Superior temporal gyrus (tissue), 1 donor: ENCODE measurements around the gene SDF2.
"Not testable (repeated sequence)": the region's sequence is repeated elsewhere in the genome, so short reads cannot be mapped to it uniquely, and the experiment has no call there.

Source experiments
- DNase-seq: peaks from one replicate; pipeline ENCODE4 v3.0.0-alpha.2; 2016; ENCODE audit errors: extremely low spot score

Gene SDF2

GRCh38 chr17:28626818-28627217 is 34.9 kb downstream of the SDF2 start:
- no peak for DNase-seq

- DNase-seq = no peak
These were observed 37.6 kb downstream of the SDF2 start for GRCh38 chr17:28624148-28624547.

DNA sequence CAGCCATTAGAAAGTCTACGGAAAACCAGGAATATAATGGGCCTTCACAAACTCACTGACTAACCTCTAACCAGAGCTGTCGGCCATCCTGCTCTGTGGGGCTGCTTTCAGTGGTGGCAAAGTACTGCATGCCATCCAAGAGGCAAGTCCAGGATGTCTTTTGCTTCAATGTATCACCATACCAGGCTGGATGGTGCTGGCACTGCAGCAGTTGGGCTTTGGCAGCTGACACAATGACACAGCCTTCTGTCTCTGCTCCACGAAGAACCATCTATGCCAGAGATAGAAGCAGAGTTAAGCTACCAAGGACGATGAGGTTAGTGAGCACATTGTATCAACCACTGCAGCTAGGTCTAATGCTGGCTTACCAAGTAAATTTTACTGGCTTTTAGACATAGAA is 38.0 kb downstream of the SDF2 start:
- DNase-seq = no peak

GRCh38 chr17:28622186-28622585 is 39.5 kb downstream of the SDF2 start:
- DNase-seq = no peak

- no peak for DNase-seq
These were observed 41.7 kb downstream of the SDF2 start for GRCh38 chr17:28620010-28620409.

- no peak for DNase-seq
These were observed 43.2 kb downstream of the SDF2 start for GRCh38 chr17:28618464-28618863.

- no peak for DNase-seq
These were observed 45.4 kb downstream of the SDF2 start for GRCh38 chr17:28616281-28616680.

DNA sequence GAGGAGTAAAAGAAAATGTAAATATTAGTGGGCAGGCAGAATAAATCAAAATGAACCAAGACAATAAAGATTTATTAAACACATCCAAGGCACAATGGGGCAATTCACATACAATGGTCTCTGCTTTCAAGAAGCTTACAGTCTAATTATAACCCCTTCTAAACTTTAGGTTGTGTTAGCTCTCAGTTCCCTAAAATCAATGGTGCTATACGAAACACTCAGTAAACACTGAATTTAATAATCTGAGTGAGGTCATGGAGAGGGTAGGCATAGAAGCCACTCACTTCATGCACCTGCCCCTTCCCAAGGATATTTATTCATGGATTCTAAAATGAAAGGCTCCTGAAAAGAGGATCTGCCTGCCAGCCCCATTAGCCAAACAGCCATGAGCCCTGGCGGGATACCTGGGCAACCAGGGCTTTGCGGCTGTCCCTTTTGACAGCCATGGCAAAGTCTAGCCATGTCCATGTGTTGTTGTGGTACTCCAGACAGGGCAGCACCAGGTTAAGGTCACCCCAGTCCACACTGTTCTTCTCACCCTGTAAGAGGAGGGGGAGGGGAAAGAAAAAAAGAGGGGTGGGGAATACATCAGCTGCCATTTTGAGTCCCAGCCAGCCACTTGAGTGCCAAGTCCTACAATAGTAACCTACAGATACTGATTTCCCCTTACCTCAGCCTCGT is 46.3 kb downstream of the SDF2 start:
- DNase-seq = no peak

- DNase-seq = peak; percentile 58
These were observed 47.8 kb downstream of the SDF2 start, which contains the start of gene RSKR for GRCh38 chr17:28613931-28614381. Gene RSKR, minus strand, starts transcription at chr17:28614185. Its CDS starts 24 bp downstream, at chr17:28614161.

DNA sequence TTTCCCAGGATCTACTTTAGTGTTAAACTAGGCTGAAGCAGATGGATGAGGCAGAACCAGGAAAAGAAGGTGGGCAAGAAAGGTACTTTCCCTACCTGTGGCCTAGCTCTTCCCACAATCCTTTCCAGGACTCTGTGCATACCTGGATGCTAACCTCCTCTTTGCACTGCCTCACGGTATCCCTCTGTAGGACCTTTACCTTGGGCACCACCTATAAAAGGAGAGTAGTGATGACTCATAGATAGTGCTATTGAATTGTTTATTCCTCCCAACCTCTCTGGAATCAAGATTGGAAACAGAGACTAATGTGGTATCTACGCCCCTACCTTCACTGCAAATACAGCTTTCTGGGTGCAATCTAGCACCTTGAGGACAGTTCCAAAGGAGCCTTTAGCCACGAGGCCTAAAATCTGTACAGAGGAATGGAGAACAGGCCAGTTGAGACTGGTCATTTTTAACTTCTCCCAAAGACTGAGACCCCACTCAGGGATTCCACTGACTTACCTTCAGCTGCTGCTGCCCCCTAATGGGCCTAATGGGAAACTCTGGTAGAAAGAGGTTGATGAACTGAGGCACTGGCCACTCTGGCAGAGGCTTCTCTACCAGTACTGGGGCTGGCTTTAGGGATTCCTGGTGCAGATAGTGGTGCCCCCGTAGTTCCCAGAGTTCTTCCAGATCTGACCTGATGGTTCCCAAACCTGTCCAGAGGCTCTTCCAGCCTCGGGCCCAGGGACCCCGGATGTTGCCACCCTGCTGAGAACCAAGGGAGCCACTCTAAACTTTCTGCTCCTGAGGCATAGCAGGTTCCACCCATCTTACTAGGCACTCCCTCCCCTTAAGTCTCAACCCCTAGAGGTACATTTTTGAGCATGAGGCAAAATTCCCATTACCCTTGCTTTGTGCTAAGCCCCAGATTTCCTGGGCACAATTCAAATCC is 48.5 kb downstream of the SDF2 start:
- DNase-seq = peak; percentile 72

DNA sequence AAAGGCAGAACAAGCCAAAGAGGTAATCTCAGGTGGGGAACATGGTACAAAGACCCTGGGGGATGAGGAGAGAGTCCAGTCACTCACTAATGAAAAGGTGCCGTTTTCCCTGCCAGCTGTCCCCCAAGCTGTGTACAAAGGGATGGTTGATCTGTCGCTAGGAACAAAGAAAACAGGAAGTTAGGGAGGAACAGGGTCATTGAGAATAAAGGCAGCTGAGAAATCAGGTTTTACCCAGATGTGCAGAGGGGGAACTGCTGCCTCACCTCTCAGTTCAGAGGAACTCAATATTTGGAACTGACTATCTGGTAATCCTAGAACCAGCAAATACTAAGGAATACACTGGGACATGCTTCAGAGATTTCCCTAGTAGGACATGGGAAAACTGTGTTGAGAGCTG is 49.2 kb downstream of the SDF2 start:
- DNase-seq = no peak

DNA sequence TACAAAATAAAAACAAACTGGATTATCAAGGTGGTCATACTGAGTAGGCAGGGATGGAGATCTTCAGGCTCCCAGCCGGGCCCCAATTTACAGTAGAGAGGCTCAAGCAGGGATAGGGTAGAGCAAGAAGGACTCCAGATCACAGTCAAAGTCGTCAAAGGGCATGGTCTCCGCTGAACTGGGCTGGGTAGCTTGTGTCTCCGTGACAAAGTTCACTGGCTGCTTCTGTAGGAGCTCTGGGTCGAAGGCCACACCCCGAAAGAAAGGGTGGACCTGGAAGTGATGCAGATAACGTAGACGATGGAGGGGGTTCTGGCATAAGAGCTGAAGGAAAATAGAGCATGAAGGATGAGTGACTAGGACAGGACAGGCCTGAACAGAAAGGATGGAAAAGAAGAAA is 51.3 kb downstream of the SDF2 start:
- DNase-seq = no peak

DNA sequence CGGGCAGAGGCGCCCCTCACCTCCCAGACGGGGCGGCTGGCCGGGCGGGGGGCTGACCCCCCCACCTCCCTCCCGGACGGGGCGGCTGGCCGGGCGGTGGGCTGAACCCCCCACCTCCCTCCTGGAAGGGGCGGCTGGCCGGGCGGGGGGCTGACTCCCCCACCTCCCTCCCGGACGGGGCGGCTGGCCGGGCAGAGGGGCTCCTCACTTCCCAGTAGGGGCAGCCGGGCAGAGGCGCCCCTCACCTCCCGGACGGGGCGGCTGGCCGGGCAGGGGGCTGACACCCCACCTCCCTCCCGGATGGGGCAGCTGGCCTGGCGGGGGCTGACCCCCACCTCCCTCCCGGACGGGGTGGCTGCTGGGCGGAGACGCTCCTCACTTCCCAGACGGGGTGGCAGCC is 57.7 kb downstream of the SDF2 start:
- DNase-seq = not testable (repeated sequence)

DNA sequence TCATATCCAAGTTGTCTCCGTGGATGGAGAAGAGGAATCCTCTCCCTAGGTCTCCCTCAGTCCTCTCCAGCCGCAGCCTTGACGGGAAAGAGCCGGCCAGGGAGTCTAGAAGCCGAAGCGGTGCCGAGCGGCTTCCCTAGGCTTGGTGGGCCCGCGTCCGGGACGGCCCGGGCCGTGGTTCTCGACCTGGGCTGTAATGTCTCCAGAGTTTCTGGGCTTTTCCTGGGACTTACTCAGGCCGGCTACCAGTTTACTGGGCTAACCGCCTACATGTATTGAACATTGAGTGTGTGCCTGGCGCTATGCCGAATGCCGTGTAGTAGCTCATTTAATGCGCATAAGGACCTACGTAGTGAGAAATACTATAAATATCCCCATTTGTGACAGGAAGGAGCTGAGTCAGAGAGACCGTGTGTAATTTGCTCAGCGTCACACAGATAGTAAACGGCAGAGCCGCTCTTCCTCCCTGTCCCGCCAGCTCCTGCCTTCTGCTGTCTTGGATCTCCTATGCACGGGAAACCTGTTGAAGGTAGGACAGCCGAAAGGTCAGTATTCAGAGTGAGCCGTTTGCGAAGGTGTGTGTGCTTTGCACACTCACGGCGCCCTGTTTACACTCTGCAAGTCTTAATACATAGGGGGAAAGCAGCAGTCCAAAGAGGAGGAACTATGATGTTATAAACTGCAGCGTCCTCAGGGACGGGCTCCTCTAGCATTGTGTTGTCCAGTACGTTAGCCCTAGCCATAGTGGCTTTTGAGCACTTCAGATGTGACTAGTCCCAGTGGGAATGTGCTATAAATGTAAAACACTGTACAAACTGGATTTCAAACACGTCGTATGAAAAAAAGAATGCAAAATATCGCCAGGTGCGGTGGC is 62.2 kb downstream of the SDF2 start:
- peak; percentile 71 for DNase-seq

DNA sequence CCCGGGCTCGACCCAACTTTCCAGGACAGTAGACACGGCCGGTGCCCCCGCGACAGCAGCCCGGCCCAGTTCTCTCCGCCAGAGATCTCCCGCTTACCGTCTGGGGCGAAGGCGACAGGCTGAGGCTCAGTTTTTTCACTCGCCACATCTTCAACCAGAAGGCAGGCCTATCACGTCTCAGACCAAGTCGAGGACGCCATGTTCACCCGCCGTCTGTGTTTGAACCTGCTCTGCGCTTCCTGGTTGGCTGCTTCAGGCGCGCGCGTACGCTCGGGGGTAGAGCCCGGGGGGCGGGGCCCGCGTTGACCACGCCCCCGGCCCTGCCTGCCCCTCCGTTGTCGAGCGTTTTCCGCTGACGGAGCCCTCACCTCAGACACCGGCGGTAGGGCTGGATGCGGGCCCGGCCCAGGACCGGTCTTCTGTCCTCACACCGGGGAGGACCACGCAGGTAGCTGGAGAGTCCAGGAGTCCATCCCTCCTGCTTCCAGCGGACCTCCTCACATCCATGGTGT is 62.9 kb downstream of the SDF2 start, which contains the start of gene SPAG5:
Gene SPAG5 (minus strand): TSS at position 227 of the 512 bp plus-strand sequence. CDS start 79 bp downstream, at position 148.
- peak; percentile 87 for DNase-seq

- no peak for DNase-seq
These were observed 63.3 kb downstream of the SDF2 start for GRCh38 chr17:28598389-28598788.
